Measurements from ENCODE around the gene CHL1.
"Not testable (repeated sequence)": the region's sequence is repeated elsewhere in the genome, so short reads cannot be mapped to it uniquely, and the experiment has no call there.

GRCh38 chr3:366253-366652 is 169.7 kb downstream of the CHL1 start:
- not testable (repeated sequence) for TF ChIP-seq CTCF (conservative IDR thresholded peaks at IDR 0.05; ENCODE audit: low read depth, low read length); EZH2 (IDR thresholded peaks at IDR 0.05; ENCODE audit: borderline replicate concordance, low read depth, low read length, poor library complexity, severe bottlenecking)
